ENCODE results near the gene CST3.

The CST3 gene

GRCh38 chr20:23584434-23585199, 53.1 kb downstream of the CST3 start:
- TF ChIP-seq POLR2A (IDR thresholded peaks at IDR 0.05; ENCODE audit: low read depth, low read length): no peak

More at GRCh38 chr20:23584434-23585199, 53.1 kb downstream of the CST3 start:
- no peak for DNase-seq (ENCODE audit: insufficient read length, low spot score)
- FAIRE-seq: no peak

Data from H54 (cell line).